Omental fat pad (tissue), 4 donors: ENCODE results near the gene OPRD1. TPM values are rescaled to one million over a fixed set of nuclear protein-coding genes. Genes with fewer than 3 reads are reported as not detected.

Source experiments
- ATAC-seq: fragments of 150-250 bp; one replicate; pipeline ENCODE4 v1.9.1; 2016; ENCODE audit warnings: mild to moderate bottlenecking, moderate library complexity; ENCODE audit not compliant: low FRiP score
- DNase-seq: peaks from one replicate; pipeline ENCODE4 v3.0.0-alpha.2; 2019; ENCODE audit warnings: low spot score
- CTCF ChIP-seq, 3 donors: fragments of 450-650 bp; IDR thresholded peaks; one replicate each; pipeline ENCODE4 v1.5.1; 2016 to 2017; ENCODE audit warnings: antibody characterized with exemption in 3 of 3, mild to moderate bottlenecking in 3 of 3, moderate library complexity in 2 of 3
- total RNA-seq, 4 donors: library from RNA; depleted of rRNA; stranded (reverse); fragments of >200 nt; gene quantifications; one replicate each; pipeline ENCODE4 v1.1.0, GENCODE V29; 2016

OPRD1 gene
- total RNA-seq, 4 donors from 2014 or later, result not detected

- ATAC-seq (no peak), DNase-seq (no peak)
- no peak for TF ChIP-seq CTCF (IDR thresholded peaks at IDR 0.05)
Observed at GRCh38 chr1:28778021-28778420, 33.9 kb upstream of the OPRD1 start.

GRCh38 chr1:28779751-28780408 is 32.1 kb upstream of the OPRD1 start:
- ATAC-seq, result no peak
- no peak for DNase-seq
- TF ChIP-seq CTCF (IDR thresholded peaks at IDR 0.05), result no peak

- no peak for TF ChIP-seq CTCF (IDR thresholded peaks at IDR 0.05)
- DNase-seq (no peak), ATAC-seq (no peak)
Observed at GRCh38 chr1:28781305-28781704, 30.7 kb upstream of the OPRD1 start.

GRCh38 chr1:28782011-28782410 is 30.0 kb upstream of the OPRD1 start:
- DNase-seq (no peak), ATAC-seq (no peak)
- TF ChIP-seq CTCF (IDR thresholded peaks at IDR 0.05), result no peak

GRCh38 chr1:28783363-28783762 is 28.6 kb upstream of the OPRD1 start:
- ATAC-seq (no peak), DNase-seq (no peak)
- no peak for TF ChIP-seq CTCF (IDR thresholded peaks at IDR 0.05)

- no peak for DNase-seq
- ATAC-seq, result no peak
Observed at GRCh38 chr1:28789412-28789811, 22.6 kb upstream of the OPRD1 start.

More at GRCh38 chr1:28789412-28789811, 22.6 kb upstream of the OPRD1 start:
- TF ChIP-seq CTCF (IDR thresholded peaks at IDR 0.05), result no peak
